NCI-H187 (cell line): ENCODE results near the gene SCARB2.

Experiments used
- DNase-seq, 2 experiments: peaks; one replicate each; lab custom pipeline; 2025; lab: John Stamatoyannopoulos, UW

The SCARB2 gene

GRCh38 chr4:76198411-76199237 is 15.0 kb downstream of the SCARB2 start:
- DNase-seq, result peak; percentile 53 to 96

GRCh38 chr4:76197971-76198410 is 15.6 kb downstream of the SCARB2 start:
- DNase-seq, result peak; percentile 73 to 91

- DNase-seq, result no peak
Observed at GRCh38 chr4:76197031-76197743, 16.4 kb downstream of the SCARB2 start.

GRCh38 chr4:76196376-76196775 is 17.2 kb downstream of the SCARB2 start:
- DNase-seq, result no peak

GRCh38 chr4:76195326-76195725 is 18.3 kb downstream of the SCARB2 start:
- DNase-seq, result no peak

- no peak for DNase-seq
Observed at GRCh38 chr4:76194325-76194724, 19.3 kb downstream of the SCARB2 start.

- DNase-seq, result no peak
Observed at GRCh38 chr4:76192236-76192635, 21.4 kb downstream of the SCARB2 start.

GRCh38 chr4:76188557-76188956 is 25.1 kb downstream of the SCARB2 start:
- DNase-seq, result no peak

- no peak for DNase-seq
Observed at GRCh38 chr4:76188149-76188548, 25.5 kb downstream of the SCARB2 start.

- no peak for DNase-seq
Observed at GRCh38 chr4:76187152-76187551, 26.5 kb downstream of the SCARB2 start.

- no peak for DNase-seq
Observed at GRCh38 chr4:76182463-76182862, 31.2 kb downstream of the SCARB2 start.

GRCh38 chr4:76179398-76180318 is 34.0 kb downstream of the SCARB2 start:
- DNase-seq, result peak; percentile 55 to 65

- no peak for DNase-seq
Observed at GRCh38 chr4:76178296-76178695, 35.3 kb downstream of the SCARB2 start.

- DNase-seq, result no peak
Observed at GRCh38 chr4:76177709-76178108, 35.9 kb downstream of the SCARB2 start.

GRCh38 chr4:76175336-76175735 is 38.3 kb downstream of the SCARB2 start:
- DNase-seq, result no peak

GRCh38 chr4:76174216-76174615 is 39.4 kb downstream of the SCARB2 start:
- no peak for DNase-seq

GRCh38 chr4:76168688-76169087 is 44.9 kb downstream of the SCARB2 start:
- no peak for DNase-seq

GRCh38 chr4:76166480-76166879 is 47.1 kb downstream of the SCARB2 start:
- no peak for DNase-seq

GRCh38 chr4:76160355-76160754 is 53.3 kb downstream of the SCARB2 start:
- DNase-seq, result no peak

GRCh38 chr4:76156635-76157034 is 57.0 kb downstream of the SCARB2 start:
- no peak for DNase-seq

GRCh38 chr4:76155979-76156378 is 57.6 kb downstream of the SCARB2 start:
- DNase-seq, result no peak

GRCh38 chr4:76153356-76153755 is 60.3 kb downstream of the SCARB2 start:
- no peak for DNase-seq
